Lung (tissue), 12 donors: ENCODE data around the gene OR10G8. TPM values are rescaled to one million over a fixed set of nuclear protein-coding genes. Genes with fewer than 3 reads are reported as not detected.

Experiments used
- ATAC-seq: fragments of 200-7000 bp; cut with Tn5 transposase; one replicate; pipeline ENCODE4 v1.9.1; 2020; ENCODE audit warnings: moderate number of reproducible peaks; ENCODE audit not compliant: insufficient read depth, low FRiP score
- DNase-seq, 3 donors: peaks; one replicate each; pipeline ENCODE4 v3.0.0-alpha.2; 2013 to 2017
- H3K27ac ChIP-seq, 2 donors: one replicate each; pipeline ENCODE4 v1.5.1; 2013; ENCODE audit warnings: mild to moderate bottlenecking in 2 of 2, moderate library complexity in 2 of 2, control low read depth in 1 of 2, inconsistent platforms in 1 of 2, low read depth in 1 of 2, low read length in 1 of 2
- H3K27me3 ChIP-seq, 3 donors: one replicate each; pipeline ENCODE4 v1.5.1; 2013; ENCODE audit warnings: low read length in 2 of 3; ENCODE audit not compliant: control insufficient read depth in 3 of 3, insufficient read depth in 3 of 3
- H3K36me3 ChIP-seq, 4 donors: one replicate each; pipeline ENCODE4 v1.5.1; 2013; ENCODE audit warnings: low read length in 4 of 4, mild to moderate bottlenecking in 1 of 4, moderate library complexity in 1 of 4; ENCODE audit not compliant: control insufficient read depth in 4 of 4, insufficient read depth in 4 of 4
- H3K4me1 ChIP-seq, 5 donors: one replicate each; pipeline ENCODE4 v1.5.1; 2013; ENCODE audit warnings: low read length in 5 of 5, mild to moderate bottlenecking in 2 of 5, moderate library complexity in 1 of 5; ENCODE audit not compliant: control insufficient read depth in 5 of 5, insufficient read depth in 5 of 5
- H3K4me3 ChIP-seq: one replicate; pipeline ENCODE4 v1.5.1; 2013; ENCODE audit warnings: mild to moderate bottlenecking, control low read depth, moderate library complexity
- H3K9ac ChIP-seq, 2 donors: one replicate each; pipeline ENCODE4 v1.5.1; 2013; ENCODE audit warnings: low read length in 2 of 2, control low read depth in 1 of 2; ENCODE audit not compliant: insufficient read depth in 1 of 2
- H3K9me3 ChIP-seq, 4 donors: one replicate each; pipeline ENCODE4 v1.5.1; 2013; ENCODE audit warnings: low read length in 3 of 4, mild to moderate bottlenecking in 1 of 4, moderate library complexity in 1 of 4; ENCODE audit not compliant: control insufficient read depth in 4 of 4, insufficient read depth in 3 of 4
- WGBS, 2 donors: extraction: QIAGEN DNeasy Blood & Tissue Kit; methylation state at CpG; one replicate each; pipeline ENCODE4 v1.1.7; 2013; 5-methylcytosine and 5-hydroxymethylcytosine counted together
- polyA plus RNA-seq, 2 donors: library from polyadenylated mRNA; stranded (reverse); fragments of 200-250 nt; gene quantifications; one replicate each; pipeline ENCODE4 v1.2.1, GENCODE V29; 2013
- total RNA-seq, 2 donors: library from RNA; depleted of rRNA in 1 of 2; stranded (reverse); fragments of >200 nt in 1 of 2; gene quantifications; one replicate each; pipeline ENCODE4 v1.2.1, GENCODE V29; 2014 to 2021
- TF ChIP-seq, protein P1 (sequence below): IDR thresholded peaks from 2 replicates; pipeline ENCODE4 v1.5.1; 2012; ENCODE audit warnings: mild to moderate bottlenecking; ENCODE audit errors: control extremely low read depth, extremely low read depth
- donor health status: control.
- donor health status: control.
- donor health status: Bipolar disorder and iron deficiency.
- donor health status: healthy.
- donor health status: DM: yes; HTN: yes; CAD: no.

The OR10G8 gene
- total and polyA plus RNA-seq, 4 donors: not detected

DNA sequence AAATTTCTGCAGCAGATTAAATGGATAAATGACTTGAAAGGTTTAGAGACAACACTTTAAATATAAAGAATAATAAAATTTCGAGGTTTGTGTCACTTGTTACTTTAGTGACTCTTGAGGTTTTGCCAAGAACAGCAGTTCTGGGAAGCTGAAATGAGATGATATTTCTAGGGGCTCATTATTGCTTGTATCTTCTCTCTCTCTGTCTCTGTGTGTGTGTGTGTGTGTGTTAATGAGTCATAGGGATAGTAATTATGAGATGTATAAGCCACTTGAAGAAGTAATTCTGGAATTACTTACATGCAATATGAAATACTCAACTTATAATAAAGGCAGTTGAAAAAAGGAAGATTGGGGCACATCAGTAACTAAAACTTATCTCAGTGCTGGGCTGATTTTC is 24.1 kb downstream of the OR10G8 start:
- Histone ChIP-seq H3K4me3 (no peak overlapping the region), H3K4me1 (no peaks in the 10 kb centered on the region), H3K9ac (no peak overlapping the region), H3K27me3 (no peaks in the 10 kb centered on the region), H3K9me3 (no peaks in the 10 kb centered on the region), H3K27ac (no peak overlapping the region), H3K36me3 (no peaks in the 10 kb centered on the region)
- WGBS, 2 donors: 54 to 60% methylated on average over 1 of the region's 1 CpG
- ATAC-seq (no peak), DNase-seq (no peak)
- TF ChIP-seq, protein P1, sequence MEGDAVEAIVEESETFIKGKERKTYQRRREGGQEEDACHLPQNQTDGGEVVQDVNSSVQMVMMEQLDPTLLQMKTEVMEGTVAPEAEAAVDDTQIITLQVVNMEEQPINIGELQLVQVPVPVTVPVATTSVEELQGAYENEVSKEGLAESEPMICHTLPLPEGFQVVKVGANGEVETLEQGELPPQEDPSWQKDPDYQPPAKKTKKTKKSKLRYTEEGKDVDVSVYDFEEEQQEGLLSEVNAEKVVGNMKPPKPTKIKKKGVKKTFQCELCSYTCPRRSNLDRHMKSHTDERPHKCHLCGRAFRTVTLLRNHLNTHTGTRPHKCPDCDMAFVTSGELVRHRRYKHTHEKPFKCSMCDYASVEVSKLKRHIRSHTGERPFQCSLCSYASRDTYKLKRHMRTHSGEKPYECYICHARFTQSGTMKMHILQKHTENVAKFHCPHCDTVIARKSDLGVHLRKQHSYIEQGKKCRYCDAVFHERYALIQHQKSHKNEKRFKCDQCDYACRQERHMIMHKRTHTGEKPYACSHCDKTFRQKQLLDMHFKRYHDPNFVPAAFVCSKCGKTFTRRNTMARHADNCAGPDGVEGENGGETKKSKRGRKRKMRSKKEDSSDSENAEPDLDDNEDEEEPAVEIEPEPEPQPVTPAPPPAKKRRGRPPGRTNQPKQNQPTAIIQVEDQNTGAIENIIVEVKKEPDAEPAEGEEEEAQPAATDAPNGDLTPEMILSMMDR: no peak

DNA sequence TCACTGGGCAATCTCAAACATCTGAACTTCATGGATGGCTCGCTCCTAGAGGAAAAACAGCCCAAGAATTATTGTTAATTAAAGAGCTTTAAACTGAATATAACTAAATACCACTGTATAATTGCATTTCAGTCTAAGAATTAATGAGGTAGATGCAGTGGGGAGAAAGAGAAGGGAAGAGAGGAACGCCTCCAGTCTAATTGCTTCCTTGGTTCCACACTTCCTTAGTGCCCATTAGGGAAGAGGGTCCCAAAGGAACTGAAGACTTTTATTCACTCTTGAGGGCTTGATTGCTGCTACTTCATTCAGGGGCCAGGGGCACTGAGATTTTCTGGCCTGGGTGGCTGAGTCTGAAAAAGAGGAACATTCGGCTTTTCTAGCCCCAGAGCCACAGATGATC is 26.4 kb downstream of the OR10G8 start:
- H3K4me1 ChIP-seq: no peaks in the 10 kb centered on the region
- TF ChIP-seq, protein P1: no peak
- DNase-seq (no peak), ATAC-seq (no peak)
- no peak overlapping the region for H3K27ac ChIP-seq
- H3K4me3 ChIP-seq: no peak overlapping the region
- H3K27me3 ChIP-seq: no peaks in the 10 kb centered on the region
- 93 to 97% methylated on average over 3 of the region's 3 CpGs for WGBS, 2 donors
- no peak overlapping the region for H3K9ac ChIP-seq
- no peaks in the 10 kb centered on the region for H3K36me3 ChIP-seq
- H3K9me3 ChIP-seq: no peaks in the 10 kb centered on the region

DNA sequence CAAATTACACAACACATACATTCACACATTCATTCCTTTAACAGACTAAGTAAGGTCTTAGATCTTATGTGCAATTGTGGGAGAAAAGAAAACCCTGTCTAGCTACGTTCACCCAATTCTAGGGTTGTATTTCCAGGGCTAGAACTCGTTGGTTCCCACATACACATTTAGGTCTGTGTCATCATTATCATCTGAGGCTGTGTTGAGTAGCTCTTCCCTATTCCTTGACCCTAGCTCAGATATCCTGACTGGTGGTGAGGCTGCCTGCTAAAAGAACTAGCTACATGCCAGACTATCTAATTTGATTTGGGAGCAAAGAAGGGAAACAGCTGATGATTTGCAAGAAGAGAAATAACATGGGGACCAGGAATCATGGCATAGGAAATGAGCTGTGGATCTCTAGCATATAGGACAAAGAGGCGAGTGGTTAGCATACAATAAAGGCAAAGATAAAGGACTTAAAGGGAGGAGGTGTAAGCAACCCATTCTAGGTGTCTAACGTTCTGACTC is 42.1 kb downstream of the OR10G8 start:
- Histone ChIP-seq H3K9me3 (peaks cover 0 to under 1% (median 0%) of the 10 kb centered on the region in 4 donors), H3K4me3 (no peak overlapping the region), H3K9ac (no peak overlapping the region), H3K27me3 (peaks cover 0 to 18% (median 15%) of the 10 kb centered on the region in 3 donors), H3K4me1 (peaks cover 0 to 5% (median 0%) of the 10 kb centered on the region in 5 donors), H3K36me3 (no peaks in the 10 kb centered on the region), H3K27ac (no peak overlapping the region)
- 49 to 56% methylated on average over 4 of the region's 4 CpGs for WGBS, 2 donors
- ATAC-seq (no peak), DNase-seq (no peak)
- TF ChIP-seq, protein P1: no peak
